Stimulated activated CD4-positive, alpha-beta T cell treated with anti-CD3 and anti-CD28 coated beads, Interleukin-1b, Interleukin-23, amount 100 ng/mL, for 4 hours (primary cell): Measurements from ENCODE around the gene LRP10.
"Not testable (repeated sequence)": the region's sequence is repeated elsewhere in the genome, so short reads cannot be mapped to it uniquely, and the experiment has no call there.

Experiments used
- DNase-seq, 2 donors: peaks; one replicate each; pipeline ENCODE4 v3.0.0-alpha.2; 2020; ENCODE audit warnings: low read depth in 2 of 2

Gene LRP10

GRCh38 chr14:22887260-22887989, 15.9 kb downstream of the LRP10 start:
- DNase-seq: no peak

- DNase-seq: peak; percentile 55 to 62
These were observed 16.4 kb downstream of the LRP10 start for GRCh38 chr14:22887990-22888378.

- DNase-seq: no peak
These were observed 17.1 kb downstream of the LRP10 start for GRCh38 chr14:22888662-22889061.

GRCh38 chr14:22890416-22890815, 18.9 kb downstream of the LRP10 start:
- no peak for DNase-seq

- DNase-seq: no peak
These were observed 20.9 kb downstream of the LRP10 start for GRCh38 chr14:22892488-22892887.

GRCh38 chr14:22893706-22894105, 22.2 kb downstream of the LRP10 start:
- no peak for DNase-seq

- no peak for DNase-seq
These were observed 23.9 kb downstream of the LRP10 start for GRCh38 chr14:22895402-22895801.

GRCh38 chr14:22896356-22896755, 24.8 kb downstream of the LRP10 start:
- DNase-seq: no peak

- no peak for DNase-seq
These were observed 25.2 kb downstream of the LRP10 start for GRCh38 chr14:22896760-22897159.

- DNase-seq: no peak
These were observed 25.8 kb downstream of the LRP10 start for GRCh38 chr14:22897357-22897756.

- DNase-seq: no peak
These were observed 27.0 kb downstream of the LRP10 start for GRCh38 chr14:22898302-22899090.

- DNase-seq: peak in 1 of 2 donors; percentile 52
These were observed 28.7 kb downstream of the LRP10 start for GRCh38 chr14:22900081-22900799.

- no peak for DNase-seq
These were observed 30.3 kb downstream of the LRP10 start for GRCh38 chr14:22901799-22902198.

- no peak for DNase-seq
These were observed 32.2 kb downstream of the LRP10 start for GRCh38 chr14:22903742-22904087.

GRCh38 chr14:22905627-22906026, 34.1 kb downstream of the LRP10 start:
- no peak for DNase-seq

- no peak for DNase-seq
These were observed 34.5 kb downstream of the LRP10 start for GRCh38 chr14:22906073-22906472.

- DNase-seq: no peak
These were observed 35.9 kb downstream of the LRP10 start for GRCh38 chr14:22907429-22907828.

GRCh38 chr14:22908601-22909000, 37.1 kb downstream of the LRP10 start:
- DNase-seq: no peak

- no peak for DNase-seq
These were observed 39.4 kb downstream of the LRP10 start for GRCh38 chr14:22910916-22911315.

GRCh38 chr14:22914836-22915235, 43.3 kb downstream of the LRP10 start:
- DNase-seq: not testable (repeated sequence)

GRCh38 chr14:22915886-22916521, 44.5 kb downstream of the LRP10 start:
- no peak for DNase-seq
